HG03045 (cell line): ENCODE results near the gene DAB2.

ENCODE experiments used
- ATAC-seq: cut with Tn5 transposase; IDR thresholded peaks from one replicate; pipeline ENCODE4 v1.9.1; 2021; ENCODE audit warnings: mild to moderate bottlenecking, moderate library complexity; ENCODE audit not compliant: unreplicated experiment

Gene DAB2

GRCh38 chr5:39448506-39449128 is 23.8 kb upstream of the DAB2 start:
- no peak for ATAC-seq

- ATAC-seq: no peak
Observed at GRCh38 chr5:39447968-39448367, 23.2 kb upstream of the DAB2 start.

- no peak for ATAC-seq
Observed at GRCh38 chr5:39447059-39447458, 22.3 kb upstream of the DAB2 start.

- ATAC-seq: no peak
Observed at GRCh38 chr5:39446231-39446630, 21.5 kb upstream of the DAB2 start.

GRCh38 chr5:39443911-39444310 is 19.1 kb upstream of the DAB2 start:
- ATAC-seq: no peak

- ATAC-seq: no peak
Observed at GRCh38 chr5:39442991-39443390, 18.2 kb upstream of the DAB2 start.

GRCh38 chr5:39441838-39442237 is 17.1 kb upstream of the DAB2 start:
- ATAC-seq: no peak

GRCh38 chr5:39440958-39441624 is 16.3 kb upstream of the DAB2 start:
- ATAC-seq: no peak

- ATAC-seq: no peak
Observed at GRCh38 chr5:39440192-39440957, 15.6 kb upstream of the DAB2 start.

GRCh38 chr5:39439582-39440162 is 14.9 kb upstream of the DAB2 start:
- no peak for ATAC-seq

GRCh38 chr5:39437467-39437866 is 12.7 kb upstream of the DAB2 start:
- no peak for ATAC-seq

- ATAC-seq: no peak
Observed at GRCh38 chr5:39433848-39434247, 9.1 kb upstream of the DAB2 start.

- no peak for ATAC-seq
Observed at GRCh38 chr5:39432696-39433530, 8.1 kb upstream of the DAB2 start.

GRCh38 chr5:39430461-39430860 is 5.7 kb upstream of the DAB2 start:
- no peak for ATAC-seq

- no peak for ATAC-seq
Observed at GRCh38 chr5:39428640-39429039, 3.9 kb upstream of the DAB2 start.

- no peak for ATAC-seq
Observed at GRCh38 chr5:39427633-39428032, 2.9 kb upstream of the DAB2 start.

GRCh38 chr5:39427229-39427628 is 2.4 kb upstream of the DAB2 start:
- ATAC-seq: no peak

- no peak for ATAC-seq
Observed at GRCh38 chr5:39426746-39427105, 1.9 kb upstream of the DAB2 start.

GRCh38 chr5:39426051-39426745 is 1.4 kb upstream of the DAB2 start:
- no peak for ATAC-seq

GRCh38 chr5:39423331-39423751 is 1.4 kb downstream of the DAB2 start:
- ATAC-seq: no peak
